Stimulated activated CD8-positive, alpha-beta memory T cell treated with anti-CD3 and anti-CD28 coated beads, Interleukin-7, amount 100 ng/mL, for 1 hour (primary cell): Measurements from ENCODE around the gene POTEF.
"Not testable (repeated sequence)": the region's sequence is repeated elsewhere in the genome, so short reads cannot be mapped to it uniquely, and the experiment has no call there.

Experiments used
- DNase-seq, 2 donors: peaks; one replicate each; pipeline ENCODE4 v3.0.0-alpha.2; 2020; ENCODE audit warnings: low read depth in 2 of 2

POTEF gene

GRCh38 chr2:130128464-130128863 is 558 bp downstream of the POTEF start:
- not testable (repeated sequence) for DNase-seq

GRCh38 chr2:130127726-130128125 is 1.3 kb downstream of the POTEF start:
- DNase-seq: not testable (repeated sequence)

GRCh38 chr2:130120924-130121323 is 8.1 kb downstream of the POTEF start:
- not testable (repeated sequence) for DNase-seq

DNA sequence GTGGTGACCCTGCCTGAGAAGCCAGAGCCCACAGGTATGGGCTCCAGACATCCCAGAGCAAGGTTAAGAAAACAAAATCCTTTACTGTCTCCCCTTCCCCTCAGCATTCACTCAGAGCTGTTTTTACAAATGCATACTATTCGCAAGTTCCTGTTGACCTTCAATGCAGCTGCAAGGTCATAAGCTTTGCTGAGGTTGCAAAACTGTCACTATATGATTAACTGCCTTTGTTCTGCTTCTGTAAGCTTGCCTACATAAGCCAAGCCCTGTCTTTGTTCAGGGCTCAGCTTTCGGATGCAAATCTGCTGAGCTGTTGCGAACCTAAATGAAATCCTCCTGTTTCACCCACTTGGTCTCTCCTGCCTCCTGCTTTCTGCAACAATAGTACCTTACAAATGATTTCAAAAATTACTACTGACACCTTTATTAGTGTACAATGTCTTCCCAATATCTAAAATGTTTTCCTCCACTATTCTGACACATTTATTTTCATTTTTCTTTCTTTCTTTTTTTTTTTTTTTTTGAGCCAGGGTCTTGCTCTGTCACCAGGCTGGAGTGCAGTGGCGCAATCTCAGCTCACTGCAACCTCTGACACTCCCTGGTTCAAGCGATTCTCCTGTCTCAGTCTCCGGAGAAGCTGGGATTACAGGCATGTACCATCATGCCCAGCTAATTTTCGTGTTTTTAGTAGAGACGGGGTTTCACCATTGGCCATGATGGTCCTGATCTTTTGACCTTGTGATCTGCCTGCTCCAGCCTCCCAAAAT is 26.2 kb downstream of the POTEF start:
- not testable (repeated sequence) for DNase-seq

DNA sequence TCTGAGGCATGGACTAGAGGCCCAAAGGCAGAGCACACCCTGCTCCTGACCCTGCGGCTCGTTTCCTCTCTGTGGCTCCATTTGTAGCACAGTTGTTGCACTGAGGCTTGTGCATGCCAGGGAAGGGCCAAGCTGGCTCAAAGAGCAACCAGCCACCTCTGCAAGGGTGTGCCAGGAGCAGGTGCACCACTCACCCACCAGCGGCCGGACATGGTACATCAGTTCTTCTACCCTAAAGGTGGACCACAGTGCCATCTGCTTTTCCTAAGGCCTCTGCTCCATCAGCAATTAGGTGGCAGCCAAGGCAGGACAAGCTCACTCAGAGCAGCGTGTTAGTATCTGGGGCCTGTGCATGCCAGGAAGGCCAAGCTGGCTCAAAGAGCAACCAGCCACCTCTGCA is 66.4 kb downstream of the POTEF start:
- DNase-seq: not testable (repeated sequence)

DNA sequence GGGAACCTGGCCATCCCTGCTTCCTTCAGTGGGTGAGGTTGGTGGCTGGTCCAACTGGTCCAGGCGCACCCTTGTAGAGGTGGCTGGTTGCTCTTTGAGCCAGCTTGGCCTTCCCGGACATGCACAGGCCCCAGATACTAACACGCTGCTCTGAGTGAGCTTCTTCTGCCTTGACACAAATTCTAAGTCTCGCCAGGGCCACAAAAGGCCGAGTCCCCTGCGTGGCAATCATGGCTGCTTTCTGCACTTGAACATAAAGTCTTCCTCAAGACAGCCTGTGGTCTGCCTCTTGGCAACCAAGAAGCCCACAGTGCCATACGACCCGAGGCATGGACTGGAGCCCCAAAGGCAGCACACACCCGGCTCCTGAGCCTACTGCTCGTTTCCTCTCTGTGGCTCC is 69.0 kb downstream of the POTEF start:
- not testable (repeated sequence) for DNase-seq

GRCh38 chr2:130056336-130056735 is 72.7 kb downstream of the POTEF start:
- DNase-seq: not testable (repeated sequence)

- DNase-seq: not testable (repeated sequence)
Observed at GRCh38 chr2:130053217-130053911, 75.7 kb downstream of the POTEF start.

DNA sequence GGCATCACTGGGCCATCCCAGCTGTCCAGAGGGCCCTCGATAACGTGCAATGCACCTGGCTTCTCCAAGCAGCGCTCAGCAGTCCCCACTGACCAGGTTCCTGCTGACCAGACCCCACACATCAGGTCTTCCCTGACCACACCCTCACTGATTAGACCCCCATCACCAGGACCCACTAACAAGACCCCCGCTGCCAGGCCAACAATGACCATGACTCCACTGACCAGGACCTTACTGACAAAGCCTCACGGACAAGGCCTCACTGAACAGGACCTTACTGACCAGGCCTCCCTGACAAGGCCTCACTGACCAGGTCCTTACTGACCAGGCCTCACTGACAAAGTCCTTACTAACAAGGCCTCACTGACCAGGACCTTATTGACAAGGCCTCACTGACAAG is 76.6 kb downstream of the POTEF start:
- not testable (repeated sequence) for DNase-seq

GRCh38 chr2:130048422-130048821 is 80.6 kb downstream of the POTEF start:
- not testable (repeated sequence) for DNase-seq

- not testable (repeated sequence) for DNase-seq
Observed at GRCh38 chr2:130038265-130038603, 90.8 kb downstream of the POTEF start.

- not testable (repeated sequence) for DNase-seq
Observed at GRCh38 chr2:130025931-130026330, 103.1 kb downstream of the POTEF start.
